ENCODE measurements around the gene OR10H1.

Gene OR10H1

DNA sequence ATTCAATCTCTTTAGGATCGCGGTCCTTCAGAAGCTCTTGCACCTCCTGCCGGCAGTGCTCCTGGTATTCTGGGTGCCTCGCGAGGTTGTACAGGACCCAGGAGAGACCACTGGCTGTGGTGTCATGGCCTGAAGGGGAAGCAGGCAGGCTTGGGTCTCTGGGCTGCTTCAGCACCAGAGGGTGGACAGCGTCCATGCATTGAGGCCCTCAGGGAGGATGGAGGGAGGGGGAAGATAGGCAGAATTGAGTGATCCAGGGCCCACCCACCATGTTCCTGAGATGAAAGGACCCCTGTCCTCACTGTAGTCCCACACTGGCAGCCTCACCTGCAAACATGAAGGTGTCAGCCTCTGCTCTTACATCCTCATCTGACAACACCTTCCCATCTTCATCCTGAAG, 45.9 kb downstream of the OR10H1 start:
- no peak for DNase-seq

DNA sequence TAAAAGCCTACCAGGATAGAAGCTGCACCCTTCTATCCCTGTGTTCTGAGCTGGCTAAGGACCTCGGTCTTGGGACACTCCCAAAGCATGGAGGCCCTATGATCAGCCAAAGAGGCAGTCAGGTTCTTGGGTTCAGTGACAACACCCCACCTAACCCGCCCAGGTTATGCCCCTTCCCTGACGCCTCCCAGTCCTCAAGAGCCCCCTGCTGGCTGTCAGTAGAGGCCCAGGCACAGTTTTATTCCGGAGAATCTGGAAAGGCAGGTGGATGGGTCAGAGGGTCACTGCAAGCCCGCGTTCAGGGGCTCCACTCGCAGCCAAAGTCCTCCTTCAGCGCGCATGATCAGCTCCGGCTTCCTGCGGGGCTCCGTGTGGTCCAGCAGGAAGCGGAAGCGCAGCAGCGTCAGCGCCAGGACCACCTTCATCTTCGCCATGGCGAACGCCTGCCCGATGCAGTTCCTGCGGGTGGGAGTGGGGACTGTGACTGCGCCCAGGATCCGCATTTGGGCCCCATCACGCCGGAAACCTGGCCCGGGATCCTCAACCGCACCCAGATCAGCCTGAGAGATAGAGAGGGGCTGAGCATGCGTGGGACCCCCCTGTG, 55.4 kb downstream of the OR10H1 start:
- no peak for DNase-seq

DNA sequence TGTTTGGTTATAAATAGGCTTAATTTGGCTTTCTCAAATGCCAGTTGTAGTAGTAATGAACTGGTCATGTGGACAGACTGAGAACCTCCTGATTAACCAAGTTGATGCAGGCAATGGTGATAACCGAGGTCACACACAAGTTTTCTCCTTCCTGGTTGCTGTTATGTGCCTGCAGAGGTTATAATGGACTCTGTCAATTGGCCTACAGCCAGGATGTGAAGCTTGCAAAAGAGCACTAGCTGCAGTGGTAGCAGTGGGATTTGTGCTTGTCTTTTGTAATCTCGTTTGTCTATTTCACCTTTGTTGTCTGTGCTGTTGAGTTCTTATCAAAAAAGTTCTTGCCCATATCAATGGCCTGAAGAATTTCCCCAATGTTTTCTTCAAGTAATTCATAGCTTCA, 57.1 kb downstream of the OR10H1 start:
- no peak for DNase-seq

Measured in femur (tissue), 1 donor.